AG10803 (cell line): ENCODE data around the gene BLMH.

Source experiments
- DNase-seq: peaks from one replicate; pipeline ENCODE4 v3.0.0; 2010; ENCODE audit warnings: low read depth
- H3K4me3 ChIP-seq: 2 replicates; pipeline ENCODE4 v1.5.1; 2011; ENCODE audit warnings: mild to moderate bottlenecking, low read length, control low read depth
- TF ChIP-seq, protein P1 (sequence below): conservative IDR thresholded peaks from 2 replicates; pipeline ENCODE4 v1.5.1; 2011; ENCODE audit warnings: mild to moderate bottlenecking, low read length, control low read depth, inconsistent platforms

The BLMH gene

GRCh38 chr17:30309591-30309990 lies 17.8 kb upstream of the BLMH start:
- no peak overlapping the region for H3K4me3 ChIP-seq
- peak; percentile 36 for DNase-seq
- TF ChIP-seq, protein P1, sequence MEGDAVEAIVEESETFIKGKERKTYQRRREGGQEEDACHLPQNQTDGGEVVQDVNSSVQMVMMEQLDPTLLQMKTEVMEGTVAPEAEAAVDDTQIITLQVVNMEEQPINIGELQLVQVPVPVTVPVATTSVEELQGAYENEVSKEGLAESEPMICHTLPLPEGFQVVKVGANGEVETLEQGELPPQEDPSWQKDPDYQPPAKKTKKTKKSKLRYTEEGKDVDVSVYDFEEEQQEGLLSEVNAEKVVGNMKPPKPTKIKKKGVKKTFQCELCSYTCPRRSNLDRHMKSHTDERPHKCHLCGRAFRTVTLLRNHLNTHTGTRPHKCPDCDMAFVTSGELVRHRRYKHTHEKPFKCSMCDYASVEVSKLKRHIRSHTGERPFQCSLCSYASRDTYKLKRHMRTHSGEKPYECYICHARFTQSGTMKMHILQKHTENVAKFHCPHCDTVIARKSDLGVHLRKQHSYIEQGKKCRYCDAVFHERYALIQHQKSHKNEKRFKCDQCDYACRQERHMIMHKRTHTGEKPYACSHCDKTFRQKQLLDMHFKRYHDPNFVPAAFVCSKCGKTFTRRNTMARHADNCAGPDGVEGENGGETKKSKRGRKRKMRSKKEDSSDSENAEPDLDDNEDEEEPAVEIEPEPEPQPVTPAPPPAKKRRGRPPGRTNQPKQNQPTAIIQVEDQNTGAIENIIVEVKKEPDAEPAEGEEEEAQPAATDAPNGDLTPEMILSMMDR = no peak

- TF ChIP-seq, protein P1 = no peak
- no peak for DNase-seq
- no peak overlapping the region for H3K4me3 ChIP-seq
These were observed 16.7 kb upstream of the BLMH start for GRCh38 chr17:30308406-30308805.

GRCh38 chr17:30304778-30305177 lies 13.0 kb upstream of the BLMH start:
- TF ChIP-seq, protein P1 = no peak

DNA sequence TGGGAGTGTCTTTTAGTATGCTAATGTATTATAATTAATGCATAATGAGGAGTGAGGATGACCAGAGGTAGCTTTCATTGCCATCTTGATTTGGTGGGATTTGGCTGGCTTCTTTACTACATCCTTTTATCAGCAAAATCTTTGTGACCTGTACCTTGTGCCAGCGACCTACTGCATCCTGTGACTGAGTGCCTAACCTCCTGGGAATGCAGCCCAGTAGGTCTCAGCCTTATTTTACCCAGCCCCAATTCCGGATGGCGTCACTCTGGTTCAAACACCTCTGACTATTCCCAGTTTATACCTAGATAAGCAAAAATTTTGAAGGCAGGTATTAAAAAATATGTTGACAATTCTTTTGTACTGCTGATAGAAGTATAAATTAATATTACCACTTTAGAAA lies 10.5 kb upstream of the BLMH start:
- H3K4me3 ChIP-seq = no peak overlapping the region
- no peak for DNase-seq
- TF ChIP-seq, protein P1 = no peak

More at GRCh38 chr17:30304778-30305177, 13.0 kb upstream of the BLMH start:
- H3K4me3 ChIP-seq = no peak overlapping the region
- no peak for DNase-seq

DNA sequence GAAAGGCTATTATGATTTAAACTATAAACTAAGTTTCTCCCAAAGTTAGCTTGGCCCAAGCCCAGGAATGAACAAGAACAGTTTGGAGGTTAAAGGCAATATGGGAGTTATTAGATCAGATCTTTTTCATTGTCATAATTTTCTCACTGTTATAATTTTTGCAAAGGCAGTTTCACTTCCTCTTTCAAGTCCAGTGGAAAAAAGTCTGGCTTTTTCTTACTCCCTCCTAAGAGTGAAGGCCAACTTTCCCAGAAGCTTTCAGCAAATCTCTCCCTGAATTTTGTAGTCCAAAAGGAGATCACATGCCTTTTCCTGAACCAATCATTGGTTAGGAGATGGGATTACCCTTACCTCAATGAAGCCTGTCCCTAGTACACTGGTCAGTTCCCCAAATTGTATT lies 9.1 kb upstream of the BLMH start:
- no peak for DNase-seq
- TF ChIP-seq, protein P1 = no peak
- H3K4me3 ChIP-seq = no peak overlapping the region

DNA sequence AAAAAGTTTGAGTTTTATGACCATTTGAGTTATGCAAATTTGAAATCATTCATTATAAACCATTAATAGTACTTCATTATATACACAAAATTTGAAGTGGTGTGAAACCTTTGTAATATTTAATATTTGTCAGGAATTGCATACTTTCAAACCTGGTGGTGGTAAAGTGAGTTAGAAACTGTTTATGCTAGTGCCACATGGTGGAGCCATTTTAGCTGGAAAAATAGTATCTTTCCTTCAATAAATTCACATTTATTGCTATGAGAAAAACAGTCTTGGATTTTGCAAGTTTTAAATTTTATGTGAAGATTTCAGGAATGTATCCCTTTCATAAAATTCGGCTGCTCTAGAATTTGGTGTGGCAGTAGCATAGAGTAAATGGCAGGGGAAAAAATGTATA lies 7.3 kb upstream of the BLMH start:
- H3K4me3 ChIP-seq = no peak overlapping the region
- DNase-seq = no peak
- TF ChIP-seq, protein P1 = peak; percentile 28

DNA sequence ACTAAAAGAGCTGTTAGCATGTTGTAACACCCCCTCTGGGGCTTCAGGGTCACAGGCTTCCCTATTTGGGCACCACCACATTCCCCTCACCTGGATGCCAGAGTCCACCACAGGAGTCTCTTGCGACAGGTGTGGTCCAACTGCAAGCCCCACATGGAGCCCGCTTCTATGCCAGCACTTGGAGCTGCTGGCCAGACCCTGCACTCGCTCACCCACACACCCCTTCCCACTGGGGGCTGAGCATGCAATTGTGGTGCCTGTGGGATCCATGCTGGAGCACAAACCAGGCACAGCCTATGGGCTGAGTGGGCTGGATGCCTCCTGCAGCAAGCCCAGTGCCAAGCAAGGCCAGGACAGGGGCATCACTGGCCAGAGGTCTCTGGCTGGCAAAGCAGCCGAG lies 6.0 kb upstream of the BLMH start:
- TF ChIP-seq, protein P1 = no peak
- H3K4me3 ChIP-seq = no peak overlapping the region
- no peak for DNase-seq
